SK-N-SH treated with all-trans-retinoic acid at 6 μM for 48 hours (cell line): ENCODE data around the gene MYO5B.

Experiments
- ATAC-seq: fragments of 200-7000 bp; cut with Tn5 transposase; 3 replicates; pipeline ENCODE4 v1.9.1; 2020; ENCODE audit warnings: mild to moderate bottlenecking, moderate library complexity
- CSDC2 ChIP-seq: fragments of 250-450 bp; sonication (Bioruptor Pico); IDR thresholded peaks from 2 replicates; pipeline ENCODE4 v1.5.0; 2020; ENCODE audit warnings: mild to moderate bottlenecking, moderate library complexity
- ESRRG ChIP-seq: fragments of 250-450 bp; sonication (Bioruptor Pico); IDR thresholded peaks from 2 replicates; pipeline ENCODE4 v1.6.1; 2021; ENCODE audit warnings: mild to moderate bottlenecking
- GLIS3 ChIP-seq: fragments of 250-450 bp; sonication (Bioruptor Pico); IDR thresholded peaks from 2 replicates; pipeline ENCODE4 v1.5.0; 2020; ENCODE audit warnings: mild to moderate bottlenecking, moderate library complexity
- ISL1 ChIP-seq: fragments of 250-450 bp; sonication (Bioruptor Pico); IDR thresholded peaks from 2 replicates; pipeline ENCODE4 v2.1.2; 2022; ENCODE audit warnings: mild to moderate bottlenecking, moderate library complexity
- OSR1 ChIP-seq: fragments of 250-450 bp; sonication (Bioruptor Pico); IDR thresholded peaks from 2 replicates; pipeline ENCODE4 v1.8.0; 2022; ENCODE audit warnings: moderate library complexity, mild to moderate bottlenecking, inconsistent platforms
- PPARA ChIP-seq: fragments of 250-450 bp; sonication (Bioruptor Pico); IDR thresholded peaks from 2 replicates; pipeline ENCODE4 v1.5.0; 2020; ENCODE audit warnings: mild to moderate bottlenecking, borderline replicate concordance
- RARB ChIP-seq: fragments of 250-450 bp; sonication (Bioruptor Pico); IDR thresholded peaks from 2 replicates; pipeline ENCODE4 v1.8.0; 2021; ENCODE audit warnings: mild to moderate bottlenecking, moderate library complexity
- SNAI2 ChIP-seq: fragments of 250-450 bp; sonication (Bioruptor Pico); IDR thresholded peaks from 2 replicates; pipeline ENCODE4 v1.5.0; 2020; ENCODE audit warnings: mild to moderate bottlenecking, moderate library complexity
- TCF4 ChIP-seq: fragments of 250-450 bp; sonication (Bioruptor Pico); IDR thresholded peaks from 2 replicates; pipeline ENCODE4 v1.8.0; 2021; ENCODE audit warnings: mild to moderate bottlenecking, moderate library complexity, borderline replicate concordance
- TOX ChIP-seq: fragments of 250-450 bp; sonication (Bioruptor Pico); IDR thresholded peaks from 2 replicates; pipeline ENCODE4 v1.8.0; 2021; ENCODE audit warnings: mild to moderate bottlenecking, moderate library complexity, borderline replicate concordance
- ZC3H10 ChIP-seq: fragments of 250-450 bp; sonication (Bioruptor Pico); IDR thresholded peaks from 2 replicates; pipeline ENCODE4 v1.5.1; 2021; ENCODE audit warnings: mild to moderate bottlenecking, moderate library complexity
- ZFP3 ChIP-seq: fragments of 250-450 bp; sonication (Bioruptor Pico); IDR thresholded peaks from 2 replicates; pipeline ENCODE4 v1.5.0; 2020; ENCODE audit warnings: mild to moderate bottlenecking, moderate library complexity
- ZFP30 ChIP-seq: fragments of 450-650 bp; formaldehyde crosslinking; IDR thresholded peaks from 2 replicates; pipeline ENCODE4 v1.5.0; 2022; ENCODE audit warnings: mild to moderate bottlenecking, moderate library complexity
- ZNF565 ChIP-seq: fragments of 450-650 bp; formaldehyde crosslinking; conservative IDR thresholded peaks from 2 replicates; pipeline ENCODE4 v1.5.0; 2020; ENCODE audit warnings: low read depth, mild to moderate bottlenecking, moderate library complexity
- ZNF70 ChIP-seq: fragments of 450-650 bp; formaldehyde crosslinking; IDR thresholded peaks from 2 replicates; pipeline ENCODE4 v1.5.0; 2020; ENCODE audit warnings: mild to moderate bottlenecking, moderate library complexity
- ZNF8 ChIP-seq: fragments of 450-650 bp; formaldehyde crosslinking; IDR thresholded peaks from 2 replicates; pipeline ENCODE4 v1.5.0; 2020; ENCODE audit warnings: mild to moderate bottlenecking, moderate library complexity
- TF ChIP-seq, protein P1 (sequence below): fragments of 250-450 bp; sonication (Bioruptor Pico); IDR thresholded peaks from 2 replicates; pipeline ENCODE4 v1.5.0; 2020; ENCODE audit warnings: mild to moderate bottlenecking, moderate library complexity
- TF ChIP-seq, protein P2 (sequence below): fragments of 250-450 bp; sonication (Bioruptor Pico); IDR thresholded peaks from 2 replicates; pipeline ENCODE4 v1.8.0; 2021; ENCODE audit warnings: low read depth, mild to moderate bottlenecking, moderate library complexity, borderline replicate concordance
- TF ChIP-seq, protein P3 (sequence below): fragments of 250-450 bp; sonication (Bioruptor Pico); IDR thresholded peaks from 2 replicates; pipeline ENCODE4 v1.8.0; 2020; ENCODE audit warnings: mild to moderate bottlenecking, moderate library complexity, borderline replicate concordance
- TF ChIP-seq, protein P4 (sequence below): fragments of 250-450 bp; sonication (Bioruptor Pico); IDR thresholded peaks from 2 replicates; pipeline ENCODE4 v1.5.1; 2021; ENCODE audit warnings: mild to moderate bottlenecking, moderate library complexity
- TF ChIP-seq, protein P5 (sequence below): fragments of 250-450 bp; sonication (Bioruptor Pico); IDR thresholded peaks from 2 replicates; pipeline ENCODE4 v1.5.1; 2020; ENCODE audit warnings: low read depth, mild to moderate bottlenecking, moderate library complexity

The MYO5B gene

DNA sequence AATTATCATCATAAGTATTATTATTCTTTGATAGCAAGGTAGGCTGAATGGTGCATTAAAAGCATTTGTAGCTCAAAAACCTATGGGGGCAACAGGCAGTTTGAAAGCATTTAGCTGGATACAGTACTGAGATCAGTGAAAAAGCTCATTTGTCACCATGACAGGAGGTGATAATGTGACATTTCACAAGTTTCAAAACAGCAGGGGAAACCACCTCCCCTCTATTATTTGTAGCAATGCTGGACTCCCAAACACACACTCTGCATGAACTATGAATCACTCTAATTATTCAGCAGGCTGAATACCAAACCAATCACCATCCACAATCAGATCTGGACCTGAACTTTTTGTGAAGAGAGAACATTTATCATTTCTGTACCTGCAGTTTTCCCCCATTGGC, 63.4 kb downstream of the MYO5B start:
- ATAC-seq, result no peak
- TF ChIP-seq, protein P1, sequence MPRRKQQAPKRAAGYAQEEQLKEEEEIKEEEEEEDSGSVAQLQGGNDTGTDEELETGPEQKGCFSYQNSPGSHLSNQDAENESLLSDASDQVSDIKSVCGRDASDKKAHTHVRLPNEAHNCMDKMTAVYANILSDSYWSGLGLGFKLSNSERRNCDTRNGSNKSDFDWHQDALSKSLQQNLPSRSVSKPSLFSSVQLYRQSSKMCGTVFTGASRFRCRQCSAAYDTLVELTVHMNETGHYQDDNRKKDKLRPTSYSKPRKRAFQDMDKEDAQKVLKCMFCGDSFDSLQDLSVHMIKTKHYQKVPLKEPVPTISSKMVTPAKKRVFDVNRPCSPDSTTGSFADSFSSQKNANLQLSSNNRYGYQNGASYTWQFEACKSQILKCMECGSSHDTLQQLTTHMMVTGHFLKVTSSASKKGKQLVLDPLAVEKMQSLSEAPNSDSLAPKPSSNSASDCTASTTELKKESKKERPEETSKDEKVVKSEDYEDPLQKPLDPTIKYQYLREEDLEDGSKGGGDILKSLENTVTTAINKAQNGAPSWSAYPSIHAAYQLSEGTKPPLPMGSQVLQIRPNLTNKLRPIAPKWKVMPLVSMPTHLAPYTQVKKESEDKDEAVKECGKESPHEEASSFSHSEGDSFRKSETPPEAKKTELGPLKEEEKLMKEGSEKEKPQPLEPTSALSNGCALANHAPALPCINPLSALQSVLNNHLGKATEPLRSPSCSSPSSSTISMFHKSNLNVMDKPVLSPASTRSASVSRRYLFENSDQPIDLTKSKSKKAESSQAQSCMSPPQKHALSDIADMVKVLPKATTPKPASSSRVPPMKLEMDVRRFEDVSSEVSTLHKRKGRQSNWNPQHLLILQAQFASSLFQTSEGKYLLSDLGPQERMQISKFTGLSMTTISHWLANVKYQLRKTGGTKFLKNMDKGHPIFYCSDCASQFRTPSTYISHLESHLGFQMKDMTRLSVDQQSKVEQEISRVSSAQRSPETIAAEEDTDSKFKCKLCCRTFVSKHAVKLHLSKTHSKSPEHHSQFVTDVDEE (CRISPR knock-in tag), result no peak
- no peak for TF ChIP-seq ZFP3 (CRISPR knock-in tag)
- no peak for TF ChIP-seq TOX (CRISPR knock-in tag)
- TF ChIP-seq TCF4 (CRISPR knock-in tag), result no peak
- TF ChIP-seq ZNF70 (CRISPR knock-in tag), result no peak
- no peak for TF ChIP-seq ZC3H10 (CRISPR knock-in tag)
- TF ChIP-seq, protein P2, sequence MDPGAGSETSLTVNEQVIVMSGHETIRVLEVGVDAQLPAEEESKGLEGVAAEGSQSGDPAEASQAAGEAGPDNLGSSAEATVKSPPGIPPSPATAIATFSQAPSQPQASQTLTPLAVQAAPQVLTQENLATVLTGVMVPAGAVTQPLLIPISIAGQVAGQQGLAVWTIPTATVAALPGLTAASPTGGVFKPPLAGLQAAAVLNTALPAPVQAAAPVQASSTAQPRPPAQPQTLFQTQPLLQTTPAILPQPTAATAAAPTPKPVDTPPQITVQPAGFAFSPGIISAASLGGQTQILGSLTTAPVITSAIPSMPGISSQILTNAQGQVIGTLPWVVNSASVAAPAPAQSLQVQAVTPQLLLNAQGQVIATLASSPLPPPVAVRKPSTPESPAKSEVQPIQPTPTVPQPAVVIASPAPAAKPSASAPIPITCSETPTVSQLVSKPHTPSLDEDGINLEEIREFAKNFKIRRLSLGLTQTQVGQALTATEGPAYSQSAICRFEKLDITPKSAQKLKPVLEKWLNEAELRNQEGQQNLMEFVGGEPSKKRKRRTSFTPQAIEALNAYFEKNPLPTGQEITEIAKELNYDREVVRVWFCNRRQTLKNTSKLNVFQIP (CRISPR knock-in tag), result no peak
- no peak for TF ChIP-seq RARB (CRISPR knock-in tag)
- TF ChIP-seq ZFP30 (CRISPR knock-in tag), result no peak
- TF ChIP-seq PPARA (CRISPR knock-in tag), result no peak
- TF ChIP-seq ZNF565 (CRISPR knock-in tag), result no peak
- TF ChIP-seq, protein P3, sequence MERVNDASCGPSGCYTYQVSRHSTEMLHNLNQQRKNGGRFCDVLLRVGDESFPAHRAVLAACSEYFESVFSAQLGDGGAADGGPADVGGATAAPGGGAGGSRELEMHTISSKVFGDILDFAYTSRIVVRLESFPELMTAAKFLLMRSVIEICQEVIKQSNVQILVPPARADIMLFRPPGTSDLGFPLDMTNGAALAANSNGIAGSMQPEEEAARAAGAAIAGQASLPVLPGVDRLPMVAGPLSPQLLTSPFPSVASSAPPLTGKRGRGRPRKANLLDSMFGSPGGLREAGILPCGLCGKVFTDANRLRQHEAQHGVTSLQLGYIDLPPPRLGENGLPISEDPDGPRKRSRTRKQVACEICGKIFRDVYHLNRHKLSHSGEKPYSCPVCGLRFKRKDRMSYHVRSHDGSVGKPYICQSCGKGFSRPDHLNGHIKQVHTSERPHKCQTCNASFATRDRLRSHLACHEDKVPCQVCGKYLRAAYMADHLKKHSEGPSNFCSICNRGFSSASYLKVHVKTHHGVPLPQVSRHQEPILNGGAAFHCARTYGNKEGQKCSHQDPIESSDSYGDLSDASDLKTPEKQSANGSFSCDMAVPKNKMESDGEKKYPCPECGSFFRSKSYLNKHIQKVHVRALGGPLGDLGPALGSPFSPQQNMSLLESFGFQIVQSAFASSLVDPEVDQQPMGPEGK (CRISPR knock-in tag), result no peak
- no peak for TF ChIP-seq GLIS3 (CRISPR knock-in tag)
- TF ChIP-seq ISL1 (CRISPR knock-in tag), result no peak
- TF ChIP-seq SNAI2 (CRISPR knock-in tag), result no peak
- no peak for TF ChIP-seq CSDC2 (CRISPR knock-in tag)
- TF ChIP-seq OSR1 (CRISPR knock-in tag), result no peak
- TF ChIP-seq, protein P4, sequence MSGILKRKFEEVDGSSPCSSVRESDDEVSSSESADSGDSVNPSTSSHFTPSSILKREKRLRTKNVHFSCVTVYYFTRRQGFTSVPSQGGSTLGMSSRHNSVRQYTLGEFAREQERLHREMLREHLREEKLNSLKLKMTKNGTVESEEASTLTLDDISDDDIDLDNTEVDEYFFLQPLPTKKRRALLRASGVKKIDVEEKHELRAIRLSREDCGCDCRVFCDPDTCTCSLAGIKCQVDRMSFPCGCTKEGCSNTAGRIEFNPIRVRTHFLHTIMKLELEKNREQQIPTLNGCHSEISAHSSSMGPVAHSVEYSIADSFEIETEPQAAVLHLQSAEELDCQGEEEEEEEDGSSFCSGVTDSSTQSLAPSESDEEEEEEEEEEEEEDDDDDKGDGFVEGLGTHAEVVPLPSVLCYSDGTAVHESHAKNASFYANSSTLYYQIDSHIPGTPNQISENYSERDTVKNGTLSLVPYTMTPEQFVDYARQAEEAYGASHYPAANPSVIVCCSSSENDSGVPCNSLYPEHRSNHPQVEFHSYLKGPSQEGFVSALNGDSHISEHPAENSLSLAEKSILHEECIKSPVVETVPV (CRISPR knock-in tag), result no peak
- no peak for TF ChIP-seq ZNF8

DNA sequence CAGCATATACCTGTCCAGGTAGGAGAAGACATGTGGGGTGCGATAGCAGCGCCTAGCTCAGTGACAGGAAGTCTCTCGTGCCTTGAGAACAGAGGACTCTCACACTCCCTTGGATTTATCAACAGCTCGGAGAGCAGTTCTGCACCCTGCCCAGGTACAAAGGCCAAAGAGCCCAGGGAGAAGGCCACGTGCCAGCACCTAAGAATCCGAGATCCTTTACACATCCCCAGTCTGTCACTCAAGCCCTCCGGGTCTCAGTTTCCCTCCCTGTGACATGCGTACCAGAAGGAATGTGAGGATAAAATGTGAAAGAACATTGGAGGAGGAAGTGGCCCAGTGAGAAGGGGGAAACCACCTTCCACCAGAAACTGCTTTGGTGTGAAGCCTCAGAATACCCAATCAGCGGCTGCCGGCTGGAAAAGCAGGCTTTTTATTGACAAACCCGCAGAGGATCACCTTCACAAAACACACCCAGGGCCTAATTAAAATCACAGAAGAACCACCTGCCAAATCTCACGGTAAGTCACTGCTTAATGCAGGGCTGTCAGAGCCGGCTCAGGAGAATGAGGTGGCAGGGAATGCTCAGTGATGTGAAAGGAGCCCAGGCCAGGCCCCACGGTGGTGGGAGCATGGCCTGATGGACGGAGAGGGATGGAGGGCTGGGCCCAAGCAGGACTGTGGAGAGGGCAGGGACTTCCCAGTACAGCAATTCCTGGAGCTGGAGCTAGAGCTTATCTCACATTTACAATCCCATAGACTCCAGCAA, 66.3 kb downstream of the MYO5B start:
- no peak for ATAC-seq
- no peak for TF ChIP-seq ESRRG (CRISPR knock-in tag)
- no peak for TF ChIP-seq TCF4 (CRISPR knock-in tag)
- TF ChIP-seq, protein P1 (CRISPR knock-in tag), result no peak
- no peak for TF ChIP-seq ISL1 (CRISPR knock-in tag)
- no peak for TF ChIP-seq OSR1 (CRISPR knock-in tag)
- no peak for TF ChIP-seq PPARA (CRISPR knock-in tag)
- TF ChIP-seq, protein P5, sequence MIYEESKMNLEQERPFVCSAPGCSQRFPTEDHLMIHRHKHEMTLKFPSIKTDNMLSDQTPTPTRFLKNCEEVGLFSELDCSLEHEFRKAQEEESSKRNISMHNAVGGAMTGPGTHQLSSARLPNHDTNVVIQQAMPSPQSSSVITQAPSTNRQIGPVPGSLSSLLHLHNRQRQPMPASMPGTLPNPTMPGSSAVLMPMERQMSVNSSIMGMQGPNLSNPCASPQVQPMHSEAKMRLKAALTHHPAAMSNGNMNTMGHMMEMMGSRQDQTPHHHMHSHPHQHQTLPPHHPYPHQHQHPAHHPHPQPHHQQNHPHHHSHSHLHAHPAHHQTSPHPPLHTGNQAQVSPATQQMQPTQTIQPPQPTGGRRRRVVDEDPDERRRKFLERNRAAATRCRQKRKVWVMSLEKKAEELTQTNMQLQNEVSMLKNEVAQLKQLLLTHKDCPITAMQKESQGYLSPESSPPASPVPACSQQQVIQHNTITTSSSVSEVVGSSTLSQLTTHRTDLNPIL, result no peak
- TF ChIP-seq ZNF8, result no peak
- no peak for TF ChIP-seq RARB (CRISPR knock-in tag)
- no peak for TF ChIP-seq ZFP30 (CRISPR knock-in tag)
- no peak for TF ChIP-seq ZNF565 (CRISPR knock-in tag)
- TF ChIP-seq CSDC2 (CRISPR knock-in tag), result no peak
- no peak for TF ChIP-seq ZC3H10 (CRISPR knock-in tag)
- TF ChIP-seq, protein P4 (CRISPR knock-in tag), result no peak
- TF ChIP-seq, protein P3 (CRISPR knock-in tag), result no peak
